H1 (cell line): ENCODE results near the gene SELENOK. TPM values are rescaled to one million over a fixed set of nuclear protein-coding genes. Genes with fewer than 3 reads are reported as not detected.

Experiments used
- MAFK ChIP-seq: IDR thresholded peaks from 2 replicates; pipeline ENCODE4 v1.6.1; 2012; ENCODE audit warnings: low read depth, mild to moderate bottlenecking, improper control_type of control experiment, low read length
- POLR2A ChIP-seq, 2 experiments: IDR thresholded peaks; 1 replicate in 1 of 2; 2 replicates in 1 of 2; pipeline ENCODE4 v1.6.1; 2011; ENCODE audit warnings: low read depth in 2 of 2, low read length in 2 of 2, mild to moderate bottlenecking in 2 of 2; ENCODE audit errors: control extremely low read depth in 1 of 2
- POLR2AphosphoS5 ChIP-seq: IDR thresholded peaks from 2 replicates; pipeline ENCODE4 v1.6.1; 2011; ENCODE audit warnings: low read depth, low read length
- polyA plus RNA-seq, 7 experiments: library from polyadenylated mRNA; depleted of rRNA in 3 of 7; stranded (reverse) in 5 of 7; unstranded in 2 of 7; fragments of >200 nt in 5 of 7; fragments of 200-250 nt in 2 of 7; gene quantifications; 1 replicate in 5 of 7; 2 replicates in 1 of 7; 4 replicates in 1 of 7; pipeline versions ENCODE4 v1.2.1 to v1.2.3, GENCODE V29; 2011 to 2013; ENCODE audit warnings: missing spikeins in 2 of 7, mixed read lengths in 2 of 7
- total RNA-seq: library from RNA; stranded (reverse); fragmentation: NEBNext Ultra II Directional; extraction: Animal tissue kit (Norgen Biotek cat#: 25700); gene quantifications from 2 replicates; pipeline ENCODE4 v1.2.1, GENCODE V29; 2021

SELENOK gene
- total and polyA plus RNA-seq, 2 of the 8 experiments (the other 6 are each of a cell fraction or from before 2014, with no cell fraction given), result 26.9 to 40.2 TPM

DNA sequence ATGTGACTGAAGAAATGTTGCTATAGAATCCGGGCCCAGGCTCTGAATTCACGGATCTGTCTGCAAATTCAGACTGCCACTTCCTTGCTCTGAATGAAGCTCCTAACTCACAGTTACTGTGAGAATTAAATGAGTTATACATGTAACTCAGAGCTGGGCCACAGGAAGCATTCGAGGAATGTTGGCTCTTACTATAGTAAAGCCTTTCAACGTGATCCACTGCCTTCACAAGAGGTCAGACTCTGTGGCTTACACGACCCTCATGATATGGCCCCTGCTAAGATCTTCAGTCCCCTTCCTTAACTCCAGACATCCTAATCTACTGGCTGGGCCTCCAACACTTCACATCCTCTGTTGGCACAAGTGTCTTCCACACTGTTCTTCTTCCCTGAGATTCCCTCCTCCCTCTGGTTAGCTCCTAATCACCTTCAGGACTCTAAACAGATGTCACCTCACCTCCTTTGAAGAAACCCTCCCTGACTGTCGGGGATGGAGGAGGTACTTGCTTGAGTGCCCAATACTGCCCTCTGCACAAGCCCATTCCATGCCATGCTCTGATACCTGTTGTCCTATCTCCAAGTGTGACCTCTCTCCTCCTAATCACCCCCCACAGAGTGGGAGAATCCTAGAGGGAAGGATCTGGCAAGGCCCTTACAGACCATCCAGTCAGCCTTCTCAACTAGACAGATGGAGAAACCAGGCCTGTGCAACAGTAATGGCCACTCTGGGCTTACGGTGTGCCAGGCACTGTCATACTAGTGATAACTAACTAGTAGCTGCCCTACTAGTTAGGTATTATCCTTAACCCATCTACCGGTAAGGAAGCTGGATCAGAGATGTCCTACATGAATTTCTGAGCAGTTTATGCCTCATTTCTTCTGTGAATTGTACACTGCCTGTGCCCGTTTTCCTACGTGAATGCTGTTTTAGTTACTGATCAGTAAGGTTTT, 11.0 kb downstream of the SELENOK start (continued):
- TF ChIP-seq POLR2AphosphoS5 (peak; percentile 10; the same call in 1 of the 2 replicates), POLR2A (IDR thresholded peaks at IDR 0.05; ENCODE audit: control extremely low read depth in 1 of 2, low read depth in 2 of 2, low read length in 2 of 2) (0 out of 3 replicates have a peak, but pooled peaks of 1 of the 2 experiments have one; percentile 28), MAFK (no peak)
